ENCODE results near the gene CYP27C1.
A peak's percentile ranks its signal among the peaks of the same experiment; 100 is the strongest.
"Not testable (repeated sequence)": the region's sequence is repeated elsewhere in the genome, so short reads cannot be mapped to it uniquely, and the experiment has no call there.

The CYP27C1 gene, protein sequence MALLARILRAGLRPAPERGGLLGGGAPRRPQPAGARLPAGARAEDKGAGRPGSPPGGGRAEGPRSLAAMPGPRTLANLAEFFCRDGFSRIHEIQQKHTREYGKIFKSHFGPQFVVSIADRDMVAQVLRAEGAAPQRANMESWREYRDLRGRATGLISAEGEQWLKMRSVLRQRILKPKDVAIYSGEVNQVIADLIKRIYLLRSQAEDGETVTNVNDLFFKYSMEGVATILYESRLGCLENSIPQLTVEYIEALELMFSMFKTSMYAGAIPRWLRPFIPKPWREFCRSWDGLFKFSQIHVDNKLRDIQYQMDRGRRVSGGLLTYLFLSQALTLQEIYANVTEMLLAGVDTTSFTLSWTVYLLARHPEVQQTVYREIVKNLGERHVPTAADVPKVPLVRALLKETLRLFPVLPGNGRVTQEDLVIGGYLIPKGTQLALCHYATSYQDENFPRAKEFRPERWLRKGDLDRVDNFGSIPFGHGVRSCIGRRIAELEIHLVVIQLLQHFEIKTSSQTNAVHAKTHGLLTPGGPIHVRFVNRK

DNA sequence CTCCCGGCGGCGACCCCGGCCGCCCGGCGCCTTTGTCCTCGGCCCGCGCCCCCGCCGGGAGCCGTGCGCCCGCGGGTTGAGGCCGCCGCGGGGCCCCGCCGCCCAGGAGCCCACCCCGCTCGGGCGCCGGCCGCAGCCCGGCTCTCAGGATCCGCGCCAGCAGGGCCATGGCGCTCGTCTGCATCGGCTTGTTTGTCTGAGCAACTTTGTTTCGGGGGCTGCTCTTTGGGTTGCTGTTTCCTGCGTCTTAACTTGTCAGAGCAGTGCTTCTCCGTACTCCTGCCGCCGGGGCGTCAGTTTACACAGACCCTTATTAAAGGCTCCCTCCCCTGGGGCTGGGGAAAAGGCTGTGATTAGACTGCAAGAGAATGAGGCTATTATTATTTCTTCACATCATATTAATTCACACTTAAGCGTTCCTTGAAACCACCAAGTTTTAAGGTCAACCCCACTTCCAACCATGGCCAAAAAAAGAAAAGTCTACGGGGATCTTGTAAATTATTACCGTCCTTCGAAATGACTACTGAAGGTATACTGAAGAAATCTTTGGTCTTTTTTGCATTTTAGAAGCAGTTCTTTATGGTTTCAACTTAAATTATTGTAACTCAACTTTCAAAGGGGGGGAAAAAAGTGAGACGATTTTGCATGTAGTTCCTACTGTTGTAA, at the start of gene CYP27C1:
CYP27C1 (minus strand) TSS at position 198 of the 666 bp plus-strand sequence; CDS start at position 169, 29 bp downstream.
- peak within 1 kb of the TSS; percentile 64 for H3K4me3 ChIP-seq
- peaks cover 11% of the 10 kb centered on the region for H3K4me1 ChIP-seq
- DNase-seq (ENCODE audit: low spot score in 2 of 2): peak; percentile 38 to 57
- H3K27me3 ChIP-seq (ENCODE audit: low read depth): no peaks in the 10 kb centered on the region
- H3K9me3 ChIP-seq: no peaks in the 10 kb centered on the region
- no peaks in the 10 kb centered on the region for H3K36me3 ChIP-seq (replicated peaks)
- in situ Hi-C loops (cut with MboI; ENCODE audit: low sequenced_read_pairs): no loop called here

DNA sequence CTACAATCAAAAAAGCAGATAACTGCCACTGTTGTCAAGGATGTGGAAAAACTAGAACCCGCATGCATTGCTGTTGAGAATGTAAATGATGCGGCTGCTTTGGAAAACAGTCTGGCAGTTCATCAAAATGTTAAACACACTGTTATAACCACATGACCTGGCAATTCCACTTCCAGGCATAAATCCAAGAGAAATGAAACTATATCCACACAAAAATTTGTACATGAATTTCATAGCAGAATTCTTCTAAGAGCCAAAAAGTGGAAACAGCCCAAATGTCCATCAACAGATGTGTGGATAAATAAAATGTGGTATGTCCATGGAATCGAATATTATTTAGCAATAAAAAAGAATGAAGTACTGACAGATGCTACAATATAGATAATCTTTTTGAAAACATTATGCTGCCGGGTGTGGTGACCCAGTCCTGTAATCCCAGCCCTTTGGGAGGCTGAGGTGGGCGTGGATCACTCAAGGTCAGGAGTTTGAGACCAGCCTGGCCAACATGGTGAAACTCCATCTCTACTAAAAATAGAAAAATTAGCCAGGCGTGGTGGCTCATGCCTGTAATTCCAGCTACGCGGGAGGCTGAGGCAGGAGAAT, 41.8 kb upstream of the CYP27C1 start:
- in situ Hi-C loops (cut with MboI; ENCODE audit: low sequenced_read_pairs): no loop called here
- no peaks in the 10 kb centered on the region for H3K9me3 ChIP-seq
- no peak for DNase-seq (ENCODE audit: low spot score in 2 of 2)
- H3K4me3 ChIP-seq: no peak overlapping the region
- H3K27me3 ChIP-seq (ENCODE audit: low read depth): no peaks in the 10 kb centered on the region
- H3K4me1 ChIP-seq: no peaks in the 10 kb centered on the region
- H3K36me3 ChIP-seq (replicated peaks): peaks cover 42% of the 10 kb centered on the region

DNA sequence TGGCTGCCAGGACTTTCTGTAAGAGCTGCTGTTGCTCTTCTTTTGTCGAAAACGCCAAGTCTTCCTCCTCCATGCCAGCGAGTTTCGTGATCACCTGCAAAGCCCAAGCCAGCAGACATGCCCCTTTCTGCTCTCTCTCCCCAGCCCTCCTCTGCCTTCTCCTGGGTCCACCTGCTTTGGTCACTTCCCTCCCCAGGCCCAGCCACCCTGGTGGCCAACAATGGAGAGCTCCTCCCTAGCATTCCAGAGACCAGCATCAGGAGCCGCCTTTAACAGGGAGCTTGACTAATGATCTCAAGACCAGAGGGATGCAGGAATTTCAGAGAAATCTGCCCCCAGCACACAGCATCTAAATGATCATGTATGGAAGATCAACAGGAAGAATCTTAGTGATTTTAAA, 39.3 kb upstream of the CYP27C1 start:
- Histone ChIP-seq H3K4me3 (no peak overlapping the region), H3K4me1 (0 out of 2 replicates have a peak, but pooled peaks cover 3% of the 10 kb centered on the region), H3K9me3 (no peaks in the 10 kb centered on the region), H3K27me3 (ENCODE audit: low read depth) (no peaks in the 10 kb centered on the region), H3K36me3 (replicated peaks) (peaks cover 45% of the 10 kb centered on the region)
- DNase-seq (ENCODE audit: low spot score in 2 of 2): no peak
- in situ Hi-C loops (cut with MboI; ENCODE audit: low sequenced_read_pairs): no loop called here

DNA sequence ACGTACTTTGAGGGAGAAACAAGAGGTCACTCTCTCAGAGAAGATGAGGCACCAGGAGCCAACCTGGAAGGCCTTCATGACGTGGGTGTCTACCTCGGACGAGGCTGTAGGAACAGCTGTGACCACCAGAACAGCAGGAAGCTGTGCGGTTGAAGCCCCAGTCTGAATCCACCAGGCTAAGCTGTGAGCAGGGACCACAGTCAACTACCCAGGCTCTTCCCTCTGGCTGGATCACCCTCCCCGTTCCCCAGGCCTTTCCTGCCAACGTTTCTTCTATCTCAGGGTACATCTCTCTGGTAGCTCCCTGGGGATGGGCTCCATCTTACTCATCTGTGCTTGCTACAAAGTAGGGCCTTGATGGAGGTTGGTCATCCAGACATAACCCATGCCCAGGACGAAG, 36.8 kb upstream of the CYP27C1 start:
- Histone ChIP-seq H3K36me3 (replicated peaks) (peaks cover 43% of the 10 kb centered on the region), H3K9me3 (no peaks in the 10 kb centered on the region), H3K4me1 (0 out of 2 replicates have a peak, but pooled peaks cover 3% of the 10 kb centered on the region), H3K27me3 (ENCODE audit: low read depth) (no peaks in the 10 kb centered on the region), H3K4me3 (no peak overlapping the region)
- no peak for DNase-seq (ENCODE audit: low spot score in 2 of 2)
- in situ Hi-C loops (cut with MboI; ENCODE audit: low sequenced_read_pairs): no loop called here

DNA sequence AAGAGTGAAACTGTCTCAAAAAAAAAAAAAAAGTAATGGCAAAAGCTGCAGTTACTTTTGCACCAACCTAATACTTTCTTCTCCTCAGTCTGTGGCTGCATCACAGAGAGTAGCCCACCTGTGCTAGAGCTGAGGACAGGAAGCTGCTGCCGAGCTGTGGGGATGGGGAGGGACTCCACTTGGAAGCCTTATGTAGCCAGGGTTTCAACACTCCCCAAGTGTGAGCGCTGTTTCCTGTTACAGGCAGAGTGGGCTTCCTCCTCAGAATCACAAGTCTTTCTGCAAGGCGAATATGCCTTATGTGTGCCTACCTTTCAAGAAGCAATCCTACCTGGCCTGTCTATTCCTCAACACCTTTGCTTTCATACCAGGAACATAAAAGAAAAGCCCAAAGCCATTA, 36.3 kb upstream of the CYP27C1 start:
- DNase-seq (ENCODE audit: low spot score in 2 of 2): no peak
- Histone ChIP-seq H3K36me3 (replicated peaks) (peaks cover 40% of the 10 kb centered on the region), H3K4me1 (0 out of 2 replicates have a peak, but pooled peaks cover 3% of the 10 kb centered on the region), H3K4me3 (no peak overlapping the region), H3K9me3 (no peaks in the 10 kb centered on the region), H3K27me3 (ENCODE audit: low read depth) (no peaks in the 10 kb centered on the region)
- in situ Hi-C loops (cut with MboI; ENCODE audit: low sequenced_read_pairs): no loop called here

DNA sequence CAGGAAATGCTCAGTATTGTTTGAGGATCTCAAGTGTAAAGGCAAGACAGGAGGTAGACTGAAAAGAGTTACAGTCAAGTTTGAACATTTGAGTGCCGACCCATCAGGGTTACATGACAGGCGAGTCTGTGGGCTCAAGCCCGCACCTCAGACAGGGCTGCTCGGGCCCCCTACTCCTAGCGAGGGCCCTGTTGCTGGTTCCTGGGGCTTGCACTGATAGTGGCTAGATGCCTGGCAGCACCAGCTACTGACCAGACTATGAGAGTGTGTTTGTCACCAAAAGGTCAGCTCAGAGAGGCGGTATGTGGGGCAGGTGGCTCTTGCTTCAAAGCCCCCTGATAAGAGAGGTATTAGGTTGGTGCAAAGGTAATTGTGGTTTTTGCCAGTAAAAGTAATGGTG, 35.6 kb upstream of the CYP27C1 start:
- in situ Hi-C loops (cut with MboI; ENCODE audit: low sequenced_read_pairs): no loop called here
- no peak for DNase-seq (ENCODE audit: low spot score in 2 of 2)
- Histone ChIP-seq H3K4me3 (no peak overlapping the region), H3K27me3 (ENCODE audit: low read depth) (no peaks in the 10 kb centered on the region), H3K9me3 (no peaks in the 10 kb centered on the region), H3K4me1 (0 out of 2 replicates have a peak, but pooled peaks cover 3% of the 10 kb centered on the region), H3K36me3 (replicated peaks) (peaks cover 34% of the 10 kb centered on the region)

DNA sequence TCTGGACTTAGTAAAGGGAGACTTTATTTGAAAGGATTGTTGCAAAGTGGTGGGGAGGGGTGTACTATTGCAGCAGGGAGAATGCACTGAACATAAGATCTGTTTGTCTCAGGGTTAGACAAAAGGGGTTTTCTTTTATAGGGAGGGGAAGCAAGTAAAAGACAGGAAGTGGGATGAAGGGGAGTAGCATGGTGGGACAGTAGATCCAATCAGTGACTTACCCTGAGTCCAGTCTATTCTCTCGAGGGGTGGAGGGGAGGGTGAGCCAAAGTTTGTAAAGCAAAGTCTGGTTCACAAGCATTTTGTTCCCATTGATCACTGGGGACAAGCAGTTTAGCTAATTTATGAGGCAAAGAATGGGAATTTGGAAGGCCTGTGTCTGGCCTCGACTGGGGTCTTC, 35.0 kb upstream of the CYP27C1 start:
- 0 out of 2 replicates have a peak, but pooled peaks cover 3% of the 10 kb centered on the region for H3K4me1 ChIP-seq
- DNase-seq (ENCODE audit: low spot score in 2 of 2): no peak
- H3K27me3 ChIP-seq (ENCODE audit: low read depth): no peaks in the 10 kb centered on the region
- H3K9me3 ChIP-seq: no peaks in the 10 kb centered on the region
- no peak overlapping the region for H3K4me3 ChIP-seq
- peaks cover 29% of the 10 kb centered on the region for H3K36me3 ChIP-seq (replicated peaks)
- in situ Hi-C loops (cut with MboI; ENCODE audit: low sequenced_read_pairs): no loop called here

DNA sequence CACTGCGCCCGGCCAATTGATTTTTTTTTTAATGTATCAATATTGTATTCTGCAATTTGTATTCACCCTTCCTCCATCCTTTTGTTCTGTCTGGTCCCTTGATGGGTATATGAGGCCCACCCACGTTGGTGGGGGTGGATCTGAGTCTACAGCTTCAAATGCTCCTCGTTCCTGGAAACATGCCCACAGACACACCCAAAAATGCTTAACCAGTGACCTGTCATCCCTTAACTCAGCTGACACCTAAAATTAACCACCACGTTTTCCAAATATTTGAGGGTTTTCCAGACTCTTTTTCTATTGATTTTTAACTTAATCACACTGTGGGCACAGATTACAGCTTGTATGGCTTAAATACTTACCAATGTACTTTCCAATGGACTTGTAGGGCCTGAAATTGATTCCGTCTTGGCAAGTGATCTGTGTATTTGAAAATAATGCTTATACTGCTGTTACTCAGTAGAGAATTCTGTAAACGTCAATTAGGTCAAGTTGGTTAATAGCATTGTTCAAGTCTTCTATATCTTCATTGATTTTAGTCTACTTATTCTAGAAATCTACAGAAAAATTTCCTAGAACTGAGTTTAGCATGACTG, 34.4 kb upstream of the CYP27C1 start:
- no peak overlapping the region for H3K4me3 ChIP-seq
- no peaks in the 10 kb centered on the region for H3K27me3 ChIP-seq (ENCODE audit: low read depth)
- peaks cover 22% of the 10 kb centered on the region for H3K36me3 ChIP-seq (replicated peaks)
- 0 out of 2 replicates have a peak, but pooled peaks cover 3% of the 10 kb centered on the region for H3K4me1 ChIP-seq
- H3K9me3 ChIP-seq: no peaks in the 10 kb centered on the region
- in situ Hi-C loops (cut with MboI; ENCODE audit: low sequenced_read_pairs): no loop called here
- no peak for DNase-seq (ENCODE audit: low spot score in 2 of 2)

DNA sequence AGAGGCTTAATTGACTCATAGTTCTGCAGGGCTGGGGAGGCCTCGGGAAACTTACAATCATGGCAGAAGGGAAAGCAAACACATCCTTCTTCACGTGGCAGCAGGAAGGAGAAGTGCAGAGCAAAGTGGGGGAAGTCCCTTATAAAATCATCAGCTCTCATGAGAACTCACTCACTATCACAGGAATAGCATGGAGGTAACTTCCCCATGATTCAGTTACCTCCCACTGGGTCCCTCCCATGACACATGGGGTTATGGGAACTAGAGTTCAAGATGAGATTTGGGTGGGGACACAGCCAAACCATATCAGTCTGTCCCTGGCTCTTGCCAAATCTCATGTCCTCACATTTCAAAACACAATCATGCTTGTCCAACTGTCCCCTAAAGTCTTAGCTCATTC, 21.1 kb upstream of the CYP27C1 start:
- in situ Hi-C loops (cut with MboI; ENCODE audit: low sequenced_read_pairs); H3K9me3 ChIP-seq; H3K27me3 ChIP-seq (ENCODE audit: low read depth); H3K36me3 ChIP-seq (replicated peaks); H3K4me3 ChIP-seq; DNase-seq (ENCODE audit: low spot score in 2 of 2); H3K4me1 ChIP-seq: not testable (repeated sequence)

DNA sequence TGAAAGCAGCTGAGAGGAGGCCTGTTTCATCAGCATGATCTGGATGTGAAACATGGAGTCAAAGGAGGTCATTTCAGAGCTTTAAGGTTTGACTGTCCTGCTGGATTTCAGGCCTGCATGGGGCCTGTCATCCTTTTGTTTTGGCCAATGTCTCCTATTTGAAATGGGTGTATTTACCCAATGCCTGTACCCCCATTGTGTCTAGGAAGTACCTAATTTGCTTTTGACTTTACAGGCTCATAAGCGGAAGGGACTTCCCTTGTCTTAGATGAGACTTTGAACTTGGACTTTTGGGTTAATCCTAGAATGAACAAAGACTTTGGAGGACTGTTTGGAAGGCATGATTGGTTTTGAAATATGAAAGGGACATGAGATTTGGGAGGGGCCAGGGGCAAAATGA, 19.3 kb upstream of the CYP27C1 start:
- H3K27me3 ChIP-seq (ENCODE audit: low read depth): no peaks in the 10 kb centered on the region
- no peaks in the 10 kb centered on the region for H3K36me3 ChIP-seq (replicated peaks)
- DNase-seq (ENCODE audit: low spot score in 2 of 2): no peak
- in situ Hi-C loops (cut with MboI; ENCODE audit: low sequenced_read_pairs): no loop called here
- no peaks in the 10 kb centered on the region; the same call in 1 of the 2 replicates for H3K9me3 ChIP-seq
- H3K4me3 ChIP-seq: no peak overlapping the region
- no peaks in the 10 kb centered on the region for H3K4me1 ChIP-seq

DNA sequence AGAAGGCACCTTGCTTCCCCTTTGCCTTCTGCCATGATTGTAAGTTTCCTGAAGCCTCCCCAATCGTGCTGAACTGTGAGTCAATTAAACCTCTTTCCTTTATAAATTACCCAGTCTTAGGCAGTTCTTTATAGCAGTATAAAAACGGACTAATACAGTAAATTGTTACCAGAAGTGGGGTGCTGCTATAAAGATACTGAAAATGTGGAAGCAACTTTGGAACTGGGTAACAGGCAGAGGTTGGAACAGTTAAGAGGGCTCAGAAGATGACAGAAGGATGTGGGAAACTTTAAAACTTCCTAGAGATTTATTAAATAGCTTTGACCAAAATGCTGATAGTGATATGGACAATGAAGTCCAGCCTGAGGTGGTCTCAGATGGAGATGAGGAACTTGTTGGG, 17.7 kb upstream of the CYP27C1 start:
- in situ Hi-C loops (cut with MboI; ENCODE audit: low sequenced_read_pairs); H3K9me3 ChIP-seq: not testable (repeated sequence)

DNA sequence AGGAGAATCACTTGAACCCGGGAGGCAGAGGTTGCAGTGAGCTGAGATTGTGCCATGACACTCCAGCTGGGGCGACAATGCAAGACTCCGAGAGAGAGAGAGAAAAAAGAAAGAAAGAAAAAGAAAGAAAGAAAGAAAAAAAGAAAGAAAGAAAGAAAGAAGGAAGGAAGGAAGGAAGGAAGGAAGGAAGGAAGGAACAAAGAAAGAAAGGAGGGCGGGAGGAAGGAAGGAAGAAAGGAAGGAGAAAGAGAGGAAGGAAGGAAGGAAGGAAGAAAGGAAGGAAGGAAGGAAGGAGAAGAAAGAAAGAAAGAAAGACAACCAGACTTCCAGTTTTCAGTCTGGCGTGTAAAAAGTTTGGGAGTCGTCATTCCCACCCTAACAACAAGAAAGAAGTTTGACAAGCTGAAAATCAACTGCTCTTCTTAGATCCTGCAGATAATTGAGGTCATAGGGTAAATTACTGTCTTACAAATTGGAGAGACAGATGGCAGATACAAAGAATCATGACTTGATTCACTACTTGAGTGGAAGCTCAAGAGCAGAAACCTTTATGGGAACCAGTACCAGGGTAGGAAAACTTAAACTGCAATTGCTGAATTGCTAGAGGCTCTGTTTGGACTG, 15.1 kb upstream of the CYP27C1 start:
- DNase-seq (ENCODE audit: low spot score in 2 of 2): no peak
- Histone ChIP-seq H3K9me3 (no peaks in the 10 kb centered on the region; the same call in 1 of the 2 replicates), H3K36me3 (replicated peaks) (no peaks in the 10 kb centered on the region), H3K4me3 (no peak overlapping the region), H3K27me3 (ENCODE audit: low read depth) (no peaks in the 10 kb centered on the region), H3K4me1 (no peaks in the 10 kb centered on the region)
- in situ Hi-C loops (cut with MboI; ENCODE audit: low sequenced_read_pairs): no loop called here

More for the DNA sequence above, 17.7 kb upstream of the CYP27C1 start:
- H3K27me3 ChIP-seq (ENCODE audit: low read depth); DNase-seq (ENCODE audit: low spot score in 2 of 2); H3K4me3 ChIP-seq; H3K4me1 ChIP-seq; H3K36me3 ChIP-seq (replicated peaks): not testable (repeated sequence)

DNA sequence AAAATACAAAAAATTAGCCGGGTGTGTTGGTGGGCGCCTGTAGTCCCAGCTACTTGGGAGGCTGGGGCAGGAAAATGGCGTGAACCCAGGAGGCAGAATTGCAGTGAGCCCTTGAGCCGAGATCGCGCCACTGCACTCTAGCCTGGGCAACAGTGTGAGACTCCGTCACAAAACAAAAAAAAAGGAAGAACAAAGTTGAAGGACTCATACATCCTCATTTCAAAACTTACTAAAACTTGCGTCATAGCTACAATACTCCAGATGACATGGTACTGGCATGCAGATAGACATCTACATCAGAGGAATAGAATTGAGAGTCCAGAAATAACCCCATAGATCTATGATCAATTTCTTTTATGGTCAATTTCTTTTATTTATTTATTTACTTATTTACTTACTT, 13.6 kb upstream of the CYP27C1 start:
- H3K9me3 ChIP-seq: no peaks in the 10 kb centered on the region; the same call in 1 of the 2 replicates

More for the DNA sequence above, 13.6 kb upstream of the CYP27C1 start:
- H3K36me3 ChIP-seq (replicated peaks): no peaks in the 10 kb centered on the region
- H3K4me1 ChIP-seq: no peaks in the 10 kb centered on the region
- H3K27me3 ChIP-seq (ENCODE audit: low read depth): no peaks in the 10 kb centered on the region
- in situ Hi-C loops (cut with MboI; ENCODE audit: low sequenced_read_pairs): no loop called here
- no peak overlapping the region for H3K4me3 ChIP-seq
- DNase-seq (ENCODE audit: low spot score in 2 of 2): no peak
